ENCODE data around the gene SLC35B3. TPM values are rescaled to one million over a fixed set of nuclear protein-coding genes. Genes with fewer than 3 reads are reported as not detected.
"Not testable (repeated sequence)": the region's sequence is repeated elsewhere in the genome, so short reads cannot be mapped to it uniquely, and the experiment has no call there.

SLC35B3 gene
- total RNA-seq, 3 donors from 2014 or later (not counting 1 experiment from before 2014, with no cell fraction given), result 7.1 to 9.0 (median 7.8) TPM

DNA sequence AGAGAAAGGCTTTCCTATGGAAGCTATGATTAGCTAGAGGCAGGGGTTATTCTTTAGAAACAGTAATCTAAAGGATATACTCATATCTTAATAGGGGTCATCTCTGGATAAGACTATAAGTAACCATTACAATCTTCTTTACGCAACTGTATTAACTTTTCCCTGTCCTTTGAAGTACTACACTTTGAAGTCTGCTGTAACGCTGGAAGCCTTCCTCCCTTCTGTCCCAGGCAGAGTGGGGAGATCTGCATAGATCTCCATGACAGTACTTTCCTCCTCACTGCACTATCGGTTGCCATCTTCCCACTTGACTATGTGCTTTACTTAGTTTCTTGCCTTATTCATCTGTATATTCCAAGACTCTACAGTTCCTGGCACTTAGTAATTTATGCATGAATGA lies 20.1 kb downstream of the SLC35B3 start:
- Histone ChIP-seq H3K4me3 (ENCODE audit: low read length) (no peak overlapping the region), H3K27ac (ENCODE audit: low read length) (no peak overlapping the region), H3K27me3 (ENCODE audit: control insufficient read depth, insufficient read depth, low read length) (no peaks in the 10 kb centered on the region), H3K4me1 (ENCODE audit: control insufficient read depth, insufficient read depth, low read length) (no peaks in the 10 kb centered on the region), H3K36me3 (ENCODE audit: control insufficient read depth, insufficient read depth, low read length) (peaks cover 65% of the 10 kb centered on the region), H3K9me3 (ENCODE audit: control insufficient read depth, insufficient read depth, low read length) (no peaks in the 10 kb centered on the region)
- WGBS (ENCODE audit: insufficient coverage), result 96% methylated on average over 3 of the region's 3 CpGs
- Mint-ChIP-seq H3K36me3 (peaks cover 21% of the 10 kb centered on the region), H3K4me3 (no peak overlapping the region), H3K27ac (no peak overlapping the region), H3K27me3 (ENCODE audit: low read depth in 2 of 2) (no peaks in the 10 kb centered on the region), H3K4me1 (peaks cover 6 to 18% of the 10 kb centered on the region in 2 donors), H3K9me3 (no peaks in the 10 kb centered on the region)
- no peak for DNase-seq
- TF ChIP-seq CTCF (IDR thresholded peaks at IDR 0.05), result no peak
- no peak for ATAC-seq
- intact Hi-C loops (cut with micrococcal nuclease), result no loop called here

DNA sequence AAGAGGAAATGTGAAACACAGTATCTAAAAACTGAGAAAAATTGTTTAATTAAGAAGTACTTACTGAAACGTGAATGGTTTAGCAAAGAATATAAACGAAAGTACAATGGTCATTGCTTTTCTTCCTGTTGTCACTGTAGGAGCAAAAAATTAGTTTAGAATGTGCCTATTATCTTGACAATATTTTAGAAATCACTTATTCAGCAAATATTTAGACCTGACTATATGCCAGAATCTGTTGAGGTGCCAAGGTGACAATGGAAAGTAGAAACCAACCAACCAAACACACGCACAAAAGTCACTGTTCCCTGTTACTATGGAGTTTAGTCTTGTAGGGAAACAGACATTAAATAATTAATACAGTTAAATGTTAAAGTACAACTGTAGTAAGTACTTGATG lies 20.5 kb downstream of the SLC35B3 start:
- Mint-ChIP-seq H3K27ac (no peak overlapping the region), H3K4me1 (peaks cover 6 to 18% of the 10 kb centered on the region in 2 donors), H3K36me3 (peaks cover 26% of the 10 kb centered on the region), H3K27me3 (ENCODE audit: low read depth in 2 of 2) (no peaks in the 10 kb centered on the region), H3K9me3 (no peaks in the 10 kb centered on the region), H3K4me3 (no peak overlapping the region)
- DNase-seq, result no peak
- Histone ChIP-seq H3K4me1 (ENCODE audit: control insufficient read depth, insufficient read depth, low read length) (no peaks in the 10 kb centered on the region), H3K4me3 (ENCODE audit: low read length) (no peak overlapping the region), H3K27me3 (ENCODE audit: control insufficient read depth, insufficient read depth, low read length) (no peaks in the 10 kb centered on the region), H3K36me3 (ENCODE audit: control insufficient read depth, insufficient read depth, low read length) (peaks cover 65% of the 10 kb centered on the region), H3K27ac (ENCODE audit: low read length) (no peak overlapping the region), H3K9me3 (ENCODE audit: control insufficient read depth, insufficient read depth, low read length) (no peaks in the 10 kb centered on the region)
- TF ChIP-seq CTCF (IDR thresholded peaks at IDR 0.05), result no peak
- intact Hi-C loops (cut with micrococcal nuclease), result no loop called here
- ATAC-seq, result no peak
- 100% methylated on average over 2 of the region's 3 CpGs for WGBS (ENCODE audit: insufficient coverage)

- H3K27me3 ChIP-seq (ENCODE audit: control insufficient read depth, insufficient read depth, low read length); H3K9me3 ChIP-seq (ENCODE audit: control insufficient read depth, insufficient read depth, low read length); H3K4me3 ChIP-seq (ENCODE audit: low read length); H3K36me3 ChIP-seq (ENCODE audit: control insufficient read depth, insufficient read depth, low read length); intact Hi-C loops (cut with micrococcal nuclease); H3K27me3 Mint-ChIP-seq (ENCODE audit: low read depth in 2 of 2); H3K4me1 ChIP-seq (ENCODE audit: control insufficient read depth, insufficient read depth, low read length); H3K9me3 Mint-ChIP-seq; ATAC-seq; H3K27ac Mint-ChIP-seq; DNase-seq; H3K27ac ChIP-seq (ENCODE audit: low read length); H3K4me1 Mint-ChIP-seq; H3K4me3 Mint-ChIP-seq: not testable (repeated sequence)
- WGBS (ENCODE audit: insufficient coverage), result 85% methylated on average over 4 of the region's 4 CpGs
- peaks cover 14% of the 10 kb centered on the region for H3K36me3 Mint-ChIP-seq
Measured at GRCh38 chr6:8405946-8406345, 29.4 kb downstream of the SLC35B3 start.

GRCh38 chr6:8402546-8402945 lies 32.8 kb downstream of the SLC35B3 start:
- intact Hi-C loops (cut with micrococcal nuclease), result no loop called here
- no peaks in the 10 kb centered on the region for H3K9me3 ChIP-seq (ENCODE audit: control insufficient read depth, insufficient read depth, low read length)
- no peak for ATAC-seq
- H3K9me3 Mint-ChIP-seq, result no peaks in the 10 kb centered on the region
- H3K4me3 Mint-ChIP-seq, result no peak overlapping the region
- no peak overlapping the region for H3K27ac Mint-ChIP-seq
- no peak for DNase-seq
- H3K4me1 ChIP-seq (ENCODE audit: control insufficient read depth, insufficient read depth, low read length), result no peaks in the 10 kb centered on the region
- no peak overlapping the region for H3K27ac ChIP-seq (ENCODE audit: low read length)
- H3K36me3 Mint-ChIP-seq, result no peaks in the 10 kb centered on the region
- no peak overlapping the region for H3K4me3 ChIP-seq (ENCODE audit: low read length)
- no peaks in the 10 kb centered on the region for H3K27me3 ChIP-seq (ENCODE audit: control insufficient read depth, insufficient read depth, low read length)
- TF ChIP-seq CTCF (IDR thresholded peaks at IDR 0.05), result no peak
- WGBS (ENCODE audit: insufficient coverage), result 90% methylated on average over 1 of the region's 1 CpG
- H3K4me1 Mint-ChIP-seq, result no peaks in the 10 kb centered on the region
- H3K36me3 ChIP-seq (ENCODE audit: control insufficient read depth, insufficient read depth, low read length), result no peaks in the 10 kb centered on the region
- H3K27me3 Mint-ChIP-seq (ENCODE audit: low read depth in 2 of 2), result no peaks in the 10 kb centered on the region
